ENCODE data around the gene LTBR.

- TF ChIP-seq EZH2 (IDR thresholded peaks at IDR 0.05; ENCODE audit: borderline replicate concordance) = no peak
- TF ChIP-seq CTCF (IDR thresholded peaks at IDR 0.05; ENCODE audit: poor library complexity) = no peak
- TF ChIP-seq EZH2phosphoT487 (IDR thresholded peaks at IDR 0.05; ENCODE audit: low read depth, severe bottlenecking, unreplicated experiment) = no peak
Observed at GRCh38 chr12:6430124-6430989, 46.4 kb downstream of the LTBR start.
